Progenitor cell of endocrine pancreas (in vitro differentiated cells): ENCODE results near the gene IGF2BP1. TPM values are rescaled to one million over a fixed set of nuclear protein-coding genes. Genes with fewer than 3 reads are reported as not detected.
"Not testable (repeated sequence)": the region's sequence is repeated elsewhere in the genome, so short reads cannot be mapped to it uniquely, and the experiment has no call there.

ENCODE experiments used
- DNase-seq: peaks from one replicate; pipeline ENCODE4 v3.0.0; 2021; ENCODE audit warnings: low spot score; ENCODE audit not compliant: unreplicated experiment
- H3K27ac Mint-ChIP-seq: 2 replicates; pipeline ENCODE4 v1.8.0; 2021; ENCODE audit warnings: mild to moderate bottlenecking, moderate library complexity, mixed read lengths
- H3K27me3 Mint-ChIP-seq: 2 replicates; pipeline ENCODE4 v1.8.0; 2021; ENCODE audit warnings: mixed read lengths
- H3K36me3 Mint-ChIP-seq: 2 replicates; pipeline ENCODE4 v1.8.0; 2022; ENCODE audit warnings: mixed read lengths; ENCODE audit not compliant: insufficient read depth
- H3K4me1 Mint-ChIP-seq: 2 replicates; pipeline ENCODE4 v1.8.0; 2021; ENCODE audit warnings: low read depth, mixed read lengths
- H3K4me3 Mint-ChIP-seq: 2 replicates; pipeline ENCODE4 v1.8.0; 2021; ENCODE audit warnings: low read depth, mild to moderate bottlenecking, moderate library complexity, mixed read lengths
- H3K9me3 Mint-ChIP-seq: 2 replicates; pipeline ENCODE4 v1.8.0; 2021; ENCODE audit warnings: low read depth, mixed read lengths
- CTCF ChIP-seq: fragments of 200-600 bp; sonication (generic); IDR thresholded peaks from one replicate; pipeline ENCODE4 v1.5.0; 2021; ENCODE audit warnings: antibody characterized with exemption, mild to moderate bottlenecking; ENCODE audit not compliant: unreplicated experiment
- total RNA-seq: library from RNA; stranded (reverse); gene quantifications from 2 replicates; pipeline ENCODE4 v1.2.1, GENCODE V29; 2021

The IGF2BP1 gene
- total RNA-seq, 1 donor from 2014 or later, result 326 TPM

GRCh38 chr17:49002331-49002730 is 5.1 kb downstream of the IGF2BP1 start:
- peak overlapping the region; percentile 45 for H3K4me3 Mint-ChIP-seq
- H3K27me3 Mint-ChIP-seq, result no peaks in the 10 kb centered on the region
- peak overlapping the region; percentile 74 for H3K27ac Mint-ChIP-seq
- DNase-seq, result no peak
- peaks cover 13% of the 10 kb centered on the region for H3K36me3 Mint-ChIP-seq
- TF ChIP-seq CTCF, result no peak
- H3K9me3 Mint-ChIP-seq, result no peaks in the 10 kb centered on the region
- peaks cover 58% of the 10 kb centered on the region for H3K4me1 Mint-ChIP-seq

GRCh38 chr17:49002766-49003165 is 5.6 kb downstream of the IGF2BP1 start:
- H3K4me3 Mint-ChIP-seq, result peak overlapping the region; percentile 45
- peaks cover 16% of the 10 kb centered on the region for H3K36me3 Mint-ChIP-seq
- TF ChIP-seq CTCF, result no peak
- DNase-seq, result no peak
- H3K4me1 Mint-ChIP-seq, result peaks cover 62% of the 10 kb centered on the region
- H3K27me3 Mint-ChIP-seq, result no peaks in the 10 kb centered on the region
- no peaks in the 10 kb centered on the region for H3K9me3 Mint-ChIP-seq
- H3K27ac Mint-ChIP-seq, result no peak overlapping the region

- peak; percentile 9 for DNase-seq
- no peak for TF ChIP-seq CTCF
- H3K27me3 Mint-ChIP-seq, result no peaks in the 10 kb centered on the region
- peaks cover 69% of the 10 kb centered on the region for H3K4me1 Mint-ChIP-seq
- H3K36me3 Mint-ChIP-seq, result peaks cover 16% of the 10 kb centered on the region
- H3K4me3 Mint-ChIP-seq, result peak overlapping the region; percentile 68
- peak overlapping the region; percentile 88 for H3K27ac Mint-ChIP-seq
- H3K9me3 Mint-ChIP-seq, result no peaks in the 10 kb centered on the region
Observed at GRCh38 chr17:49003557-49004511, 6.6 kb downstream of the IGF2BP1 start.

DNA sequence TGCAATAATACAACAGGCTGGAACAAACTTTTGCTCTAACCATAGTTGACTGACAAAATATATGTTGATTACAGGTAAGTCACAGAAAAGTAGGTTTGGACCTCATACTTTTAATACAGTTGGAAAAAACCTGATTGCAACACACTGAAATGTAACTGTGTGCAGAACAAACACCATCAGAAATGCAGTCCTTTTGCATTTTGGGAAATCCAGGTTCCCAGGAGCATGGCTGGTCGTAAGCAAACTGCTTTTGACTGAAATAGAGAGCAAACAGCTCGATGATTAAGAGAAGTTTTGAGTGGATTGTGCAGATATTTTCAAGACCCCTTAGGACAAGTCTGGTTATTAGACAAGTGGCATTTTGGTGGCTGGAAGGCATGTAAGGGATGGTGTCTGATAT is 8.0 kb downstream of the IGF2BP1 start:
- no peak for DNase-seq
- Mint-ChIP-seq H3K36me3 (peaks cover 17% of the 10 kb centered on the region), H3K4me3 (no peak overlapping the region), H3K4me1 (peaks cover 68% of the 10 kb centered on the region), H3K9me3 (no peaks in the 10 kb centered on the region), H3K27me3 (no peaks in the 10 kb centered on the region), H3K27ac (no peak overlapping the region)
- no peak for TF ChIP-seq CTCF

DNA sequence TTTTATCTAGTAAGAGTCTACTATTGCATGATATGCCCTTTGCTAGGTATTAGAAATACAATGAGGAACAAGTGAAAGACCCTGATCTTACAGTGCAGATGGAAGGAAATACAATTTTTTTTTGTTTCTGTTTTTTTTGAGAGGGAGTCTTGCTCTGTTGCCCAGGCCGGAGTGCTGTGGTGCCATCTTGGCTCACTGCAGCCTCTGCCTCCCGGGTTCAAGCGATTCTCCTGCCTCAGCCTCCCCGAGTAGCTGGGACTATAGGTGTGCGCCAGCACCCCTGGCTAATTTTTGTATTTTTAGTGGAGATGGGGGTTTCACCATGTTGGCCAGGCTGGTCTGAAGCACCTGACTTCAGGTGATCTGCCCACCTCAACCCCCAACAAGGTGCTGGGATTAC is 11.7 kb downstream of the IGF2BP1 start:
- peaks cover 70% of the 10 kb centered on the region for H3K4me1 Mint-ChIP-seq
- H3K4me3 Mint-ChIP-seq, H3K27ac Mint-ChIP-seq, DNase-seq, H3K27me3 Mint-ChIP-seq, H3K9me3 Mint-ChIP-seq: not testable (repeated sequence)
- peaks cover 18% of the 10 kb centered on the region for H3K36me3 Mint-ChIP-seq
